B cell (primary cell): ENCODE data around the gene CREB5. TPM values are rescaled to one million over a fixed set of nuclear protein-coding genes. Genes with fewer than 3 reads are reported as not detected.

Source experiments
- ATAC-seq: fragments of 200-7000 bp; cut with Tn5 transposase; one replicate; pipeline ENCODE4 v1.10.0; 2021; ENCODE audit warnings: low read depth, mild to moderate bottlenecking, moderate number of reproducible peaks, moderate library complexity
- CTCF ChIA-PET: fragments of 350-600 bp; sonication (Branson Sonifier 250); formaldehyde crosslinking; loops from one replicate; lab custom pipeline; 2021; ENCODE audit warnings: antibody characterized with exemption, inconsistent platforms; lab: Charles Lee
- POLR2A ChIA-PET: fragments of 350-600 bp; sonication (Branson Sonifier 250); formaldehyde crosslinking; loops from one replicate; lab custom pipeline; 2021; ENCODE audit warnings: antibody characterized with exemption; lab: Charles Lee
- DNase-seq: peaks from one replicate; pipeline ENCODE4 v3.0.0; 2013
- H2AFZ ChIP-seq: 2 replicates; pipeline ENCODE4 v1.6.1; 2012; ENCODE audit warnings: mild to moderate bottlenecking, low read depth, low read length; ENCODE audit not compliant: insufficient read depth, poor library complexity, severe bottlenecking
- H3K27ac ChIP-seq, 2 donors: 1 replicate in 1 of 2; 2 replicates in 1 of 2; pipeline ENCODE4 v1.5.1; 2012 to 2013; ENCODE audit warnings: low read length in 2 of 2, mild to moderate bottlenecking in 2 of 2, moderate library complexity in 1 of 2
- H3K27me3 ChIP-seq, 4 experiments: fragments of 200-600 bp in 1 of 4; sonication (generic) in 1 of 4; replicated peaks in 1 of 4; 1 replicate in 2 of 4; 2 replicates in 2 of 4; pipeline versions ENCODE4 v1.6.1 to v1.7.0; 2013 to 2016; ENCODE audit warnings: low read length in 3 of 4, mild to moderate bottlenecking in 2 of 4, mixed read lengths in 1 of 4, moderate library complexity in 1 of 4; ENCODE audit not compliant: insufficient read depth in 4 of 4, control insufficient read depth in 3 of 4; ENCODE audit errors: control extremely low read depth in 1 of 4
- H3K36me3 ChIP-seq, 2 experiments: replicated peaks in 1 of 2; 1 replicate in 1 of 2; 2 replicates in 1 of 2; pipeline versions ENCODE4 v1.6.1 to v1.7.1; 2013; ENCODE audit warnings: low read length in 1 of 2; ENCODE audit not compliant: insufficient read depth in 2 of 2, control insufficient read depth in 1 of 2; ENCODE audit errors: control extremely low read depth in 1 of 2, extremely low read depth in 1 of 2
- H3K4me1 ChIP-seq, 2 donors: fragments of 200-600 bp in 1 of 2; sonication (generic) in 1 of 2; 1 replicate in 1 of 2; 2 replicates in 1 of 2; pipeline versions ENCODE4 v1.5.1 to v1.6.1; 2013 to 2017; ENCODE audit warnings: low read length in 2 of 2; ENCODE audit not compliant: control insufficient read depth in 2 of 2, insufficient read depth in 2 of 2
- H3K4me2 ChIP-seq: replicated peaks from 2 replicates; pipeline ENCODE3; 2012; ENCODE audit warnings: mild to moderate bottlenecking, low read depth, low read length; ENCODE audit not compliant: poor library complexity, severe bottlenecking
- H3K4me3 ChIP-seq, 5 experiments: fragments of 200-600 bp in 1 of 5; sonication (generic) in 1 of 5; 1 replicate in 3 of 5; 2 replicates in 2 of 5; pipeline versions ENCODE4 v1.5.1 to v1.7.0; 2011 to 2016; ENCODE audit warnings: low read length in 4 of 5, mild to moderate bottlenecking in 4 of 5, low read depth in 2 of 5, control low read depth in 1 of 5, moderate library complexity in 1 of 5; ENCODE audit not compliant: insufficient read depth in 1 of 5; ENCODE audit errors: control extremely low read depth in 1 of 5, extremely low read depth in 1 of 5
- H3K79me2 ChIP-seq: fragments of 200-600 bp; sonication (generic); one replicate; pipeline ENCODE4 v1.6.0; 2016; ENCODE audit warnings: low read length; ENCODE audit not compliant: control insufficient read depth, insufficient read depth
- H3K9ac ChIP-seq: fragments of 200-600 bp; sonication (generic); 2 replicates; pipeline ENCODE4 v1.6.1; 2017; ENCODE audit warnings: mild to moderate bottlenecking, low read length, moderate library complexity
- H3K9me3 ChIP-seq, 3 donors: one replicate each; pipeline versions ENCODE4 v1.6.1 to v1.7.1; 2013; ENCODE audit warnings: low read length in 2 of 3; ENCODE audit not compliant: control insufficient read depth in 2 of 3, insufficient read depth in 1 of 3; ENCODE audit errors: control extremely low read depth in 1 of 3
- H4K20me1 ChIP-seq: 2 replicates; pipeline ENCODE4 v1.6.0; 2012; ENCODE audit warnings: mild to moderate bottlenecking, low read length; ENCODE audit not compliant: insufficient read depth, control insufficient read depth, poor library complexity, severe bottlenecking
- H3K27ac Mint-ChIP-seq: one replicate; pipeline ENCODE4 v1.8.0; 2021; ENCODE audit warnings: mixed read lengths
- H3K27me3 Mint-ChIP-seq: one replicate; pipeline ENCODE4 v1.8.0; 2021; ENCODE audit warnings: mixed read lengths
- H3K4me1 Mint-ChIP-seq: one replicate; pipeline ENCODE4 v1.8.0; 2021; ENCODE audit warnings: mixed read lengths
- H3K4me3 Mint-ChIP-seq: one replicate; pipeline ENCODE4 v1.8.0; 2021; ENCODE audit warnings: mixed read lengths
- H3K9me3 Mint-ChIP-seq: one replicate; pipeline ENCODE4 v1.8.0; 2022; ENCODE audit warnings: mixed read lengths; ENCODE audit not compliant: insufficient read depth
- EZH2 ChIP-seq: IDR thresholded peaks from 2 replicates; pipeline ENCODE4 v1.6.1; 2012; ENCODE audit warnings: borderline replicate concordance, low read depth, mild to moderate bottlenecking, moderate library complexity, low read length; ENCODE audit not compliant: insufficient read depth, poor library complexity, severe bottlenecking
- WGBS: methylation state at CpG from one replicate; pipeline ENCODE4 v1.1.5; 2013; ENCODE audit warnings: missing lambda C conversion rate; ENCODE audit not compliant: insufficient coverage; 5-methylcytosine and 5-hydroxymethylcytosine counted together
- intact Hi-C: fragments of 100-400 bp; cut with micrococcal nuclease; formaldehyde crosslinking; loops from one replicate; pipeline ENCODE4 v1.10.0; 2022
- polyA plus RNA-seq: library from polyadenylated mRNA; depleted of rRNA; stranded (reverse); fragments of >200 nt; gene quantifications from 2 replicates; pipeline ENCODE4 v1.2.3, GENCODE V29; 2012
- total RNA-seq, 2 donors: library from RNA; stranded (reverse); fragments of 120-200 nt in 1 of 2; gene quantifications; 1 replicate in 1 of 2; 2 replicates in 1 of 2; pipeline versions ENCODE4 v1.2.3 to v1.2.4, GENCODE V29; 2013 to 2022
- TF ChIP-seq, protein P1 (sequence below): fragments of 200-600 bp; IDR thresholded peaks from one replicate; pipeline ENCODE4 v1.8.0; 2022; ENCODE audit warnings: antibody characterized with exemption, mild to moderate bottlenecking

Gene CREB5
- total and polyA plus RNA-seq, 2 donors (not counting 1 experiment from before 2014, with no cell fraction given): 0.05 to 0.95 TPM

DNA sequence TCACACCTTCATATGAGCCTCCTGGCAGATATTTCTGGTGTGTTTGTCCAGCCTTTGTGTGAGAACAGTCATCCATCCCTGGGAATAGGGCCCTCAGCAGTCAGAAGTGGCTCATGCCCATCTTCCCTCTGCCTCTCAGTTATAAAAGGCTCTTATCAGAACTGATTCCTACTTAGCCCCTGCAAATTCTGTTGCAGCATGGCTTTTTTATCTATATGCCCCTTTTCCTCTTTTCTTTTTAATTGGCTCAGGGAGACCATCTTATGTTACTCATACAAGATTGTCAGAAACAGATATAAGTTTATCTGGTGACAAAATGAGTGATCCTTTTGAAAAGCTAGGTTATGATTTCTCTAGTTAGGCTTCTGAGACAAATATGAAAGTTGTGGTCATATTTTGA, 194.1 kb downstream of the CREB5 start:
- intact Hi-C loops: no loop called here
- Histone ChIP-seq H3K79me2 (no peaks in the 10 kb centered on the region), H3K27ac (no peak overlapping the region), H2AFZ (no peak overlapping the region), H3K4me2 (no peak overlapping the region), H3K4me3 (no peak overlapping the region), H3K9ac (no peak overlapping the region), H4K20me1 (no peaks in the 10 kb centered on the region), H3K27me3 (no peaks in the 10 kb centered on the region), H3K9me3 (peaks cover 0 to 2% (median 0%) of the 10 kb centered on the region in 3 donors), H3K4me1 (no peaks in the 10 kb centered on the region), H3K36me3 (no peaks in the 10 kb centered on the region)
- no peak for DNase-seq
- H3K4me3 Mint-ChIP-seq: no peak overlapping the region
- TF ChIP-seq, protein P1, sequence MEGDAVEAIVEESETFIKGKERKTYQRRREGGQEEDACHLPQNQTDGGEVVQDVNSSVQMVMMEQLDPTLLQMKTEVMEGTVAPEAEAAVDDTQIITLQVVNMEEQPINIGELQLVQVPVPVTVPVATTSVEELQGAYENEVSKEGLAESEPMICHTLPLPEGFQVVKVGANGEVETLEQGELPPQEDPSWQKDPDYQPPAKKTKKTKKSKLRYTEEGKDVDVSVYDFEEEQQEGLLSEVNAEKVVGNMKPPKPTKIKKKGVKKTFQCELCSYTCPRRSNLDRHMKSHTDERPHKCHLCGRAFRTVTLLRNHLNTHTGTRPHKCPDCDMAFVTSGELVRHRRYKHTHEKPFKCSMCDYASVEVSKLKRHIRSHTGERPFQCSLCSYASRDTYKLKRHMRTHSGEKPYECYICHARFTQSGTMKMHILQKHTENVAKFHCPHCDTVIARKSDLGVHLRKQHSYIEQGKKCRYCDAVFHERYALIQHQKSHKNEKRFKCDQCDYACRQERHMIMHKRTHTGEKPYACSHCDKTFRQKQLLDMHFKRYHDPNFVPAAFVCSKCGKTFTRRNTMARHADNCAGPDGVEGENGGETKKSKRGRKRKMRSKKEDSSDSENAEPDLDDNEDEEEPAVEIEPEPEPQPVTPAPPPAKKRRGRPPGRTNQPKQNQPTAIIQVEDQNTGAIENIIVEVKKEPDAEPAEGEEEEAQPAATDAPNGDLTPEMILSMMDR: no peak
- no peak for TF ChIP-seq EZH2
- CTCF ChIA-PET: interaction anchor here (0.6 kb wide), 1 partner anchor 231 kb away, joined by 3 read pairs; no protein-coding TSS in a partner anchor
- H3K27me3 Mint-ChIP-seq: no peaks in the 10 kb centered on the region
- H3K27ac Mint-ChIP-seq: no peak overlapping the region
- POLR2A ChIA-PET: no interaction called here
- no peak for ATAC-seq
- no peaks in the 10 kb centered on the region for H3K4me1 Mint-ChIP-seq
- no peaks in the 10 kb centered on the region for H3K9me3 Mint-ChIP-seq

DNA sequence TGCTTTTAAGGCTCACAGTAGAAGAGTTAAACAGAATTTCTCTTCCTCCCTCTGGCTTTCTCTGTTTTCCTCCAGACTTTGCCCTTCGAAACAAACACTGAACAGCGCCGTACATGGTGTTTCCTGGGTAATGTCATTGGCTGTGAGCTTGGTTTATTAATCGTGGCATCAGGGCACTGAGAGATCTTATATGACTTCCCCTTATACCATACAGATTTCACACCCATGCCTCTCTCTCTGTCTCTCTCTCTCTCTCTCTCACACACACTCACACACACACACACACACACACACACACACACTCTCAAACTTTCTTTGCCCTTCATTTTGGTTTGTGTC, 195.5 kb downstream of the CREB5 start:
- Histone ChIP-seq H3K9me3 (no peaks in the 10 kb centered on the region), H3K36me3 (no peaks in the 10 kb centered on the region), H3K9ac (no peak overlapping the region), H3K4me3 (no peak overlapping the region), H3K79me2 (no peaks in the 10 kb centered on the region), H3K27me3 (no peaks in the 10 kb centered on the region), H3K27ac (no peak overlapping the region), H2AFZ (no peak overlapping the region), H4K20me1 (no peaks in the 10 kb centered on the region), H3K4me1 (no peaks in the 10 kb centered on the region), H3K4me2 (no peak overlapping the region)
- intact Hi-C loops: no loop called here
- H3K27ac Mint-ChIP-seq: no peak overlapping the region
- H3K27me3 Mint-ChIP-seq: no peaks in the 10 kb centered on the region
- no CpG with 5 or more reads among the region's 4 CpGs for WGBS
- ChIA-PET CTCF (interaction anchor here (0.7 kb wide), 1 partner anchor 341 kb away, joined by 4 read pairs; no protein-coding TSS in a partner anchor), POLR2A (no interaction called here)
- no peak overlapping the region for H3K4me3 Mint-ChIP-seq
- no peaks in the 10 kb centered on the region for H3K9me3 Mint-ChIP-seq
- TF ChIP-seq, protein P1: no peak
- no peak for TF ChIP-seq EZH2
- DNase-seq: no peak
- ATAC-seq: no peak
- H3K4me1 Mint-ChIP-seq: no peaks in the 10 kb centered on the region
